IMR-90 (cell line): ENCODE results near the gene MACF1. TPM values are rescaled to one million over a fixed set of nuclear protein-coding genes. Genes with fewer than 3 reads are reported as not detected.
A peak's percentile ranks its signal among the peaks of the same experiment; 100 is the strongest.

Experiments used
- ATAC-seq: fragments of 200-7000 bp; cut with Tn5 transposase; 2 replicates; pipeline ENCODE4 v1.9.1; 2020; ENCODE audit warnings: low read depth, mild to moderate bottlenecking, moderate library complexity
- BruUV-seq: library from RNA; stranded (reverse); fragments of 400-500 nt; replicated peaks from 2 replicates; lab custom pipeline; 2021; lab: Mats Ljungman, UMichigan
- CTCF ChIA-PET: fragments of 300-600 bp; formaldehyde crosslinking; extraction: SDS; loops from one replicate; lab custom pipeline; 2021; ENCODE audit warnings: antibody characterized with exemption; lab: Yijun Ruan, JAX
- POLR2A ChIA-PET: fragments of 300-600 bp; sonication (Branson Sonifier 250); formaldehyde crosslinking; loops from one replicate; lab custom pipeline; 2022; ENCODE audit warnings: antibody characterized with exemption; ENCODE audit not compliant: unreplicated experiment; lab: Charles Lee
- DNase-seq: peaks from one replicate; pipeline ENCODE4 v3.0.0; 2013
- H2AFZ ChIP-seq: replicated peaks from 2 replicates; pipeline ENCODE3; 2013; ENCODE audit warnings: low read length, mild to moderate bottlenecking; ENCODE audit not compliant: poor library complexity
- H2AK5ac ChIP-seq: 2 replicates; pipeline ENCODE4 v1.6.1; 2013; ENCODE audit warnings: low read depth, low read length, inconsistent platforms
- H2AK9ac ChIP-seq: replicated peaks from 2 replicates; pipeline ENCODE3; 2013; ENCODE audit warnings: mild to moderate bottlenecking, low read depth, low read length, moderate library complexity; ENCODE audit not compliant: poor library complexity
- H2BK120ac ChIP-seq: 2 replicates; pipeline ENCODE4 v1.6.1; 2013; ENCODE audit warnings: low read depth, low read length, inconsistent platforms
- H2BK15ac ChIP-seq: 3 replicates; pipeline ENCODE4 v1.6.1; 2013; ENCODE audit warnings: low read depth, low read length, inconsistent platforms
- H2BK20ac ChIP-seq: 2 replicates; pipeline ENCODE4 v1.6.1; 2013; ENCODE audit warnings: low read depth, mild to moderate bottlenecking, inconsistent platforms, low read length, moderate library complexity
- H2BK5ac ChIP-seq: 2 replicates; pipeline ENCODE4 v1.6.1; 2013; ENCODE audit warnings: mild to moderate bottlenecking, low read depth, low read length, inconsistent platforms; ENCODE audit not compliant: poor library complexity, severe bottlenecking
- H3K14ac ChIP-seq: replicated peaks from 2 replicates; pipeline ENCODE4 v1.6.1; 2013; ENCODE audit warnings: low read depth, low read length, inconsistent platforms
- H3K18ac ChIP-seq: 2 replicates; pipeline ENCODE4 v1.6.1; 2013; ENCODE audit warnings: low read depth, low read length, control low read depth
- H3K23ac ChIP-seq: 2 replicates; pipeline ENCODE4 v1.6.1; 2013; ENCODE audit warnings: low read depth, low read length, inconsistent platforms
- H3K27ac ChIP-seq: 2 replicates; pipeline ENCODE4 v1.5.1; 2013; ENCODE audit warnings: mild to moderate bottlenecking, control low read depth, low read length; ENCODE audit not compliant: insufficient read depth
- H3K27me3 ChIP-seq: 2 replicates; pipeline ENCODE4 v1.6.1; 2013; ENCODE audit warnings: low read length; ENCODE audit not compliant: control insufficient read depth, insufficient read depth
- H3K36me3 ChIP-seq: 2 replicates; pipeline ENCODE4 v1.6.1; 2013; ENCODE audit warnings: low read length, mixed read lengths; ENCODE audit not compliant: control insufficient read depth, insufficient read depth
- H3K4ac ChIP-seq: 2 replicates; pipeline ENCODE4 v1.6.1; 2013; ENCODE audit warnings: low read depth, low read length, inconsistent platforms
- H3K4me1 ChIP-seq: 2 replicates; pipeline ENCODE4 v1.6.1; 2013; ENCODE audit warnings: low read length, mixed read lengths; ENCODE audit not compliant: control insufficient read depth, insufficient read depth
- H3K4me2 ChIP-seq: 2 replicates; pipeline ENCODE4 v1.6.1; 2013; ENCODE audit warnings: low read depth, mild to moderate bottlenecking, control low read depth, low read length, moderate library complexity
- H3K4me3 ChIP-seq: 2 replicates; pipeline ENCODE4 v1.5.1; 2013; ENCODE audit warnings: low read depth, mild to moderate bottlenecking, control low read depth, low read length, moderate library complexity; ENCODE audit not compliant: insufficient read depth
- H3K56ac ChIP-seq: 2 replicates; pipeline ENCODE4 v1.6.1; 2013; ENCODE audit warnings: low read length, inconsistent platforms; ENCODE audit not compliant: insufficient read depth; ENCODE audit errors: extremely low read depth
- H3K79me1 ChIP-seq, 2 experiments: 2 replicates each; pipeline ENCODE4 v1.6.1; 2013; ENCODE audit warnings: low read length in 2 of 2, inconsistent platforms in 1 of 2, low read depth in 1 of 2
- H3K9ac ChIP-seq: 2 replicates; pipeline ENCODE4 v1.6.1; 2013; ENCODE audit warnings: low read depth, low read length, control low read depth
- H3K9me1 ChIP-seq: 2 replicates; pipeline ENCODE4 v1.6.1; 2013; ENCODE audit warnings: low read length, inconsistent platforms; ENCODE audit not compliant: insufficient read depth
- H3K9me3 ChIP-seq: 2 replicates; pipeline ENCODE4 v1.6.1; 2013; ENCODE audit warnings: low read length; ENCODE audit not compliant: control insufficient read depth, insufficient read depth
- H4K20me1 ChIP-seq: 2 replicates; pipeline ENCODE4 v1.6.1; 2013; ENCODE audit warnings: low read length, inconsistent platforms; ENCODE audit not compliant: insufficient read depth
- H4K5ac ChIP-seq: 2 replicates; pipeline ENCODE4 v1.6.1; 2013; ENCODE audit warnings: mild to moderate bottlenecking, low read depth, low read length, control low read depth
- H4K8ac ChIP-seq, 2 experiments: 2 replicates each; pipeline ENCODE4 v1.6.1; 2013; ENCODE audit warnings: low read depth in 2 of 2, low read length in 2 of 2, control low read depth in 1 of 2, inconsistent platforms in 1 of 2
- H4K91ac ChIP-seq: 2 replicates; pipeline ENCODE4 v1.6.1; 2013; ENCODE audit warnings: low read depth, low read length, inconsistent platforms; ENCODE audit not compliant: insufficient read depth
- CEBPB ChIP-seq: IDR thresholded peaks from 2 replicates; pipeline ENCODE4 v1.6.1; 2012; ENCODE audit warnings: low read depth, low read length, improper control_type of control experiment
- NFE2L2 ChIP-seq: fragments of 150-350 bp; IDR thresholded peaks from 2 replicates; pipeline ENCODE4 v1.6.1; 2016; ENCODE audit warnings: low read depth, mild to moderate bottlenecking, low read length
- WGBS, 2 experiments: methylation state at CpG; one replicate each; pipeline versions ENCODE4 v1.1.5 to v1.1.7; 2013; ENCODE audit warnings: missing lambda C conversion rate in 2 of 2; ENCODE audit not compliant: insufficient read length in 1 of 2; ENCODE audit errors: extremely low coverage in 2 of 2; 5-methylcytosine and 5-hydroxymethylcytosine counted together
- dilution Hi-C: fragments of 300-500 bp; cut with HindIII; formaldehyde crosslinking; loops from one replicate; pipeline ENCODE4 v1.14.3; 2018; ENCODE audit warnings: low sequenced_read_pairs; ENCODE audit not compliant: unreplicated experiment
- in situ Hi-C: fragments of 300-500 bp; cut with MboI; formaldehyde crosslinking; loops from 3 replicates; pipeline ENCODE4 v1.14.3; 2019; ENCODE audit warnings: low sequenced_read_pairs, inconsistent platforms, mixed read lengths
- intact Hi-C: fragments of 100-400 bp; cut with micrococcal nuclease; formaldehyde crosslinking; loops from 2 replicates; pipeline ENCODE4 v1.10.0; 2022
- polyA plus RNA-seq, 3 experiments: library from polyadenylated mRNA; depleted of rRNA; stranded (reverse); fragments of >200 nt; gene quantifications; 2 replicates each; pipeline ENCODE4 v1.2.3, GENCODE V29; 2012; ENCODE audit warnings: low replicate concordance in 1 of 3
- total RNA-seq: library from RNA; depleted of rRNA; stranded (reverse); fragments of >200 nt; gene quantifications from 2 replicates; pipeline ENCODE4 v1.2.3, GENCODE V29; 2012

The MACF1 gene
- total and polyA plus RNA-seq, 2 of the 4 experiments (the other 2 are of a cell fraction) = 67.6 to 369 TPM

- Histone ChIP-seq H3K4me2 (no peak overlapping the region), H4K20me1 (peaks cover 15% of the 10 kb centered on the region; the same call in 1 of the 2 replicates), H3K79me1 (peaks cover 17 to 26% of the 10 kb centered on the region in 2 experiments), H3K9me3 (peaks cover 4% of the 10 kb centered on the region), H2BK15ac (no peak overlapping the region), H3K4ac (no peak overlapping the region), H3K27ac (no peak overlapping the region), H2AFZ (no peak overlapping the region), H3K36me3 (peaks cover 36% of the 10 kb centered on the region), H4K8ac (no peak overlapping the region), H3K4me1 (0 out of 2 replicates have a peak, but pooled peaks cover 2% of the 10 kb centered on the region), H3K23ac (no peak overlapping the region), H3K9me1 (no peaks in the 10 kb centered on the region), H3K9ac (no peak overlapping the region), H2BK20ac (no peak overlapping the region), H3K56ac (no peak overlapping the region), H3K27me3 (no peaks in the 10 kb centered on the region), H2AK9ac (no peak overlapping the region), H2BK5ac (no peak overlapping the region), H3K4me3 (no peak overlapping the region), H4K91ac (no peak overlapping the region), H2BK120ac (no peak overlapping the region), H4K5ac (no peak overlapping the region), H2AK5ac (no peak overlapping the region), H3K14ac (no peak overlapping the region), H3K18ac (no peak overlapping the region)
- CTCF ChIA-PET = no interaction called here
- peak; percentile 60 for DNase-seq
- BruUV-seq = no TSS peak
- ATAC-seq = 0 out of 2 replicates have a peak, but pooled peaks have one; percentile 12
- intact Hi-C loops = no loop called here
- dilution Hi-C loops = no loop called here
- TF ChIP-seq NFE2L2 = no peak
- TF ChIP-seq CEBPB = peak; percentile 47; the same call in 1 of the 2 replicates
- no CpG with 5 or more reads among the region's 5 CpGs for WGBS, 2 experiments
- in situ Hi-C loops = no loop called here
- POLR2A ChIA-PET = no interaction called here
These were observed 97.1 kb downstream of the MACF1 start for GRCh38 chr1:39301606-39302005.
